A549 treated with dexamethasone at 1 μM for 4 hours (cell line): ENCODE measurements around the gene ATP5F1C. TPM values are rescaled to one million over a fixed set of nuclear protein-coding genes. Genes with fewer than 3 reads are reported as not detected.

ENCODE experiments used
- total RNA-seq: library from RNA; stranded (reverse); fragments of 200-300 nt; extraction: Qiagen RNA extraction; gene quantifications from 5 replicates; pipeline ENCODE4 v1.2.3, GENCODE V29; 2022

ATP5F1C gene
- 239 to 327 TPM (median 249 TPM) in 5 replicates for total RNA-seq

DNA sequence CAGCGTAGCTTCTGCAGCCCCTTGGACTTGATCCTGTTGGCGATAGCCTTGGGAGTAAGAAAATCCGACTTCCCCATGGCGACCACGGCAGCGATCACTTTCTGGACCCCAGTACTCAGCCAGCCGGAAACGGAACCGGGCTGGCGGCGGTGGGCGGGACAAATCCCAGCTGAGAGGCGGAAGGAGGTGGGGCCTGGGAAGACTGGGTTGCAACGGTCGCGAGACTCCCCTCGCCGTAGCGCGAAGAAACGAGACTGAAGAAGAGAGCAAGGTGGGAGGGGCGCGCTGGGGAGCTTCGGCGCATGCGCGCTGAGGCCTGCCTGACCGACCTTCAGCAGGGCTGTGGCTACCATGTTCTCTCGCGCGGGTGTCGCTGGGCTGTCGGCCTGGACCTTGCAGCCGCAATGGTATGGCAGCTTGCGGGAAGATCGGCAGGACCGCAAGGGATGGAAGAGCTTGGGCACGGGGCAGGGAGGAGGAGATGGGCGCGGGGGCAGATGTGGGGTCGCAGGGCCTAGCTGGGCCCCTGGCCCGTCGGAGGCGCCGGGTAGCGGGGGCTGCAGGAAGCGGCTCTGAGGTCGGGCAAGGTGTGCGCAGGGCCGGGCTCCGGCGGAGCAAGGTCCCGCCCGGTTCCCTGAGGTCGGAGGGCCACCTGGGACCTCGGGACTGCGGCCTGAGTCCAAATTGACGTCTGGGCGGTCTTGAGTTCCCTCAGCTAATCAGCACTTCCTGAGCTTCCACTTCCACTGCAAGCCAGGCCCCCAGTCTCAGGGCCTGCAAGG, at the start of gene ATP5F1C, which contains the start of gene KIN:
ATP5F1C (plus strand) TSS at position 321 of the 782 bp plus-strand sequence; CDS start at position 352, 31 bp downstream.
KIN (minus strand) TSS at position 137 of the 782 bp plus-strand sequence; CDS start at position 77, 60 bp downstream.

GRCh38 chr10:7818295-7819120, 30.5 kb downstream of the ATP5F1C start, which contains the start of gene TAF3:
TAF3 (plus strand) TSS chr10:7818505; CDS start chr10:7818710, 205 bp downstream.

Other genes with a start within 250 kb of the ATP5F1C start
- 0.04 to 0.14 TPM (median 0.08 TPM) in 5 replicates for gene ITIH5, start 121.2 kb upstream of the ATP5F1C start, total RNA-seq
- gene ITIH2, start 84.9 kb upstream of the ATP5F1C start, total RNA-seq: 0.10 to 0.34 TPM (median 0.26 TPM) in 5 replicates
- gene KIN, start 184 bp upstream of the ATP5F1C start, total RNA-seq: 13.3 to 17.2 TPM (median 14.5 TPM) in 5 replicates
- 6.8 to 9.0 TPM (median 8.5 TPM) in 5 replicates for gene TAF3, start 30.3 kb downstream of the ATP5F1C start, total RNA-seq